ENCODE measurements around the gene TMEM80. TPM values are rescaled to one million over a fixed set of nuclear protein-coding genes. Genes with fewer than 3 reads are reported as not detected.

TMEM80 gene
- total RNA-seq, 4 donors from 2014 or later: 3.2 to 22.3 (median 14.3) TPM

- TF ChIP-seq CTCF (IDR thresholded peaks at IDR 0.05 in 4 of 5, conservative IDR thresholded peaks at IDR 0.05 in 1 of 5): peak; percentile 44 to 73 (median 67)
- no peak for TF ChIP-seq POLR2A (IDR thresholded peaks at IDR 0.05)
- Histone ChIP-seq H3K9me3 (no peaks in the 10 kb centered on the region), H3K27me3 (peaks cover 58 to 78% (median 73%) of the 10 kb centered on the region in 3 donors), H3K4me3 (no peak overlapping the region), H3K36me3 (no peaks in the 10 kb centered on the region), H3K4me1 (peaks cover 4 to 29% of the 10 kb centered on the region in 2 donors), H3K27ac (no peak overlapping the region)
- DNase-seq (no peak), ATAC-seq (peak in 1 of 2 donors; percentile 64)
- intact Hi-C loops (cut with DNase I; ENCODE audit: low total_unique reads): loop anchor here (1.0 kb wide), 1 partner anchor 168 kb away; no protein-coding TSS in a partner anchor
- in situ Hi-C loops (cut with MboI; ENCODE audit: low sequenced_read_pairs in 4 of 4): loop anchor here in 3 of 4 donors (25.0 kb wide), 1 partner anchor 161 kb away; the partner anchor contains the start of genes LMNTD2 (in 3 of the 3) and RASSF7 (in 3 of the 3)
Observed at GRCh38 chr11:723120-723883, 27.7 kb downstream of the TMEM80 start.

GRCh38 chr11:724049-724777, 28.6 kb downstream of the TMEM80 start:
- TF ChIP-seq POLR2A (IDR thresholded peaks at IDR 0.05): no peak
- TF ChIP-seq CTCF (IDR thresholded peaks at IDR 0.05 in 4 of 5, conservative IDR thresholded peaks at IDR 0.05 in 1 of 5): no peak
- no peak for DNase-seq
- no peak for ATAC-seq
- H3K36me3 ChIP-seq: no peaks in the 10 kb centered on the region
- H3K9me3 ChIP-seq: no peaks in the 10 kb centered on the region
- in situ Hi-C loops (cut with MboI; ENCODE audit: low sequenced_read_pairs in 4 of 4): loop anchor here in 3 of 4 donors (25.0 kb wide), 1 partner anchor 162 kb away; the partner anchor contains the start of genes LMNTD2 (in 3 of the 3) and RASSF7 (in 3 of the 3)
- intact Hi-C loops (cut with DNase I; ENCODE audit: low total_unique reads): no loop called here
- H3K4me3 ChIP-seq: no peak overlapping the region
- H3K27me3 ChIP-seq: peaks cover 57 to 76% (median 72%) of the 10 kb centered on the region in 3 donors
- no peak overlapping the region for H3K27ac ChIP-seq
- H3K4me1 ChIP-seq: peaks cover 4 to 31% of the 10 kb centered on the region in 2 donors

- H3K4me1 ChIP-seq: peaks cover 4 to 31% of the 10 kb centered on the region in 2 donors
- in situ Hi-C loops (cut with MboI; ENCODE audit: low sequenced_read_pairs in 4 of 4): loop anchor here (25.0 kb wide), 1 partner anchor 163 kb away; the partner anchor contains the start of genes LMNTD2 (in 4 of the 4) and RASSF7 (in 4 of the 4)
- peaks cover 50 to 69% (median 65%) of the 10 kb centered on the region in 3 donors for H3K27me3 ChIP-seq
Observed at GRCh38 chr11:724778-725386, 29.3 kb downstream of the TMEM80 start.

More at GRCh38 chr11:724778-725386, 29.3 kb downstream of the TMEM80 start:
- DNase-seq (no peak), ATAC-seq (no peak)
- intact Hi-C loops (cut with DNase I; ENCODE audit: low total_unique reads): no loop called here
- TF ChIP-seq POLR2A (IDR thresholded peaks at IDR 0.05) (no peak), CTCF (IDR thresholded peaks at IDR 0.05 in 4 of 5, conservative IDR thresholded peaks at IDR 0.05 in 1 of 5) (no peak)
- H3K27ac ChIP-seq: no peak overlapping the region
- H3K9me3 ChIP-seq: no peaks in the 10 kb centered on the region
- no peak overlapping the region for H3K4me3 ChIP-seq
- H3K36me3 ChIP-seq: no peaks in the 10 kb centered on the region
